ENCODE measurements around the gene MMP24.
A peak's percentile ranks its signal among the peaks of the same experiment; 100 is the strongest.

MMP24 gene

GRCh38 chr20:35281506-35282101, 55.1 kb downstream of the MMP24 start:
- DNase-seq: no peak

DNA sequence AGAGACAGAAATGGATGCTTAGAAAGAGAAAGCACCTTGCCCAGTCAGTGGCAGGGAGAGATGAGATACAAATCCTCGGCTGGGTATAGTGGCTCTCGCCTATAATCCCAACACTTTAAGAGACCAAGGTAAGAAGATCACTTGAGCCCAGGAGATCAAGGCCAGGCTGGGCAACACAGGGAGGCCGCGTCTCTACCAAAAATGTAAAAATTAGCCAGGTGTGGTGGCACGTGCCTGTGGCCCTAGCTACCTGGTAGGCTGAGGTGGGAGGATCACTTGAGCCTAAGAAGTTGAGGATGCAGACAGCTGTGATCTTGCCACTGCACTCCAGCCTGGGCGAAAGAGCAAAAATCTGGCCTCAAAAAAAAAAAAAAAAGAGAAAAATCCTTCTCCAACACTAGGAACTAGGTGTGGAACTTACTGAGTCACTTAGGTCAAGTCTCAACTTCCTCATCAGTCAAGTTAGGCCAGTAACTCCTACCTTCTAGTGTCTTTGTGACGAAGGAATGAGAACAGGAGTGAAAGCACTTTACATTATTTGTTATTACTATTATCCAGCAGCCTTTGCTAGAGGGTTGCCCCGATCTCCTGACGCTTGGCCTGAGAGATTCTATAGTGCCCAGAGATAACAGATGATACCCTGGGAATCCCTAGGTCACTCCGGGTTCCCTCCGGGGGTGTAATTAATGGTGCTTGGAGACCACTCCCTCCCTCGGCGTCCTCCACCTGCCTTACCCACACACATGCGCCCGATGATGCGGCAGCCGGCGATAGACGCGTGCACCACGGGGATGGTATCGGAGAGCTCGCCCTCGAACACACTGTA, 57.2 kb downstream of the MMP24 start:
- DNase-seq: no peak

DNA sequence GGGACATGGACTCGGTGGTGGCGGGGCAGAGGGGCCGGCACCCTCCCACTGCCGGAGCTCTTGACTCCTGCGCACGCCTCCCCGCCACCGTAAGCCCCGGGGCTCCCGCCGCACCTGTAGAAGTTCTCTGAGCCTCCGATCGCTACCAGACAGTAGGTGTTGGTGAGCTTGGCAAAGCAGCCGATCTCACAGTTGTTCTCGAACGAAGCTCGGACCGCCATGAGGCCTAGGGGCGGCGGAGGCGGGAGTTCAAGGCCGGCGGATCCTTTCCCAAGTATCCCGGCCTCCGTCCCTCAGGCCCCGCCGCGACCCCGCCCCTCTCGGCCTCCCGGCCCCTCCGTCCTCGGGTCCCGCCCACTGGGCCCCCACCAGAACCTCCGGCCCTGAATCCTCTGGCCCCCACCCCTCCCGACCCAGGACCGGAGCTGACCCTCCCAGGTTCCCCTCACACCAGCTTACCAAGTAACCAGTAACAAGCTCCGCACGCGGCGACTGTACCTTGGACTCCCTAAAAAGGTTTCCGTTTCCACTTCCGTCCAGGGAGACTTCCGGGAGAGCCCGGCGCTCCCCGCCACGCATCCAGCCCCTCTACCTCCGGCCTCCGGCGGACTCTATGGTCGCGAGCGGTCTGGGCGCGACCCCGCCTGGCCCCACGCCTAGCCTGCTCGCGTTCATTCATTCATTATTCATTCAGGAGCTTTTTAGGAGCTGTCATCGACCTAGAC, 57.9 kb downstream of the MMP24 start, which contains the start of gene EIF6:
TSS of gene EIF6 (minus strand) at position 506 of the 725 bp plus-strand sequence. CDS start at position 221, 285 bp downstream.
- DNase-seq: peak; percentile 19 to 61 (median 53)

DNA sequence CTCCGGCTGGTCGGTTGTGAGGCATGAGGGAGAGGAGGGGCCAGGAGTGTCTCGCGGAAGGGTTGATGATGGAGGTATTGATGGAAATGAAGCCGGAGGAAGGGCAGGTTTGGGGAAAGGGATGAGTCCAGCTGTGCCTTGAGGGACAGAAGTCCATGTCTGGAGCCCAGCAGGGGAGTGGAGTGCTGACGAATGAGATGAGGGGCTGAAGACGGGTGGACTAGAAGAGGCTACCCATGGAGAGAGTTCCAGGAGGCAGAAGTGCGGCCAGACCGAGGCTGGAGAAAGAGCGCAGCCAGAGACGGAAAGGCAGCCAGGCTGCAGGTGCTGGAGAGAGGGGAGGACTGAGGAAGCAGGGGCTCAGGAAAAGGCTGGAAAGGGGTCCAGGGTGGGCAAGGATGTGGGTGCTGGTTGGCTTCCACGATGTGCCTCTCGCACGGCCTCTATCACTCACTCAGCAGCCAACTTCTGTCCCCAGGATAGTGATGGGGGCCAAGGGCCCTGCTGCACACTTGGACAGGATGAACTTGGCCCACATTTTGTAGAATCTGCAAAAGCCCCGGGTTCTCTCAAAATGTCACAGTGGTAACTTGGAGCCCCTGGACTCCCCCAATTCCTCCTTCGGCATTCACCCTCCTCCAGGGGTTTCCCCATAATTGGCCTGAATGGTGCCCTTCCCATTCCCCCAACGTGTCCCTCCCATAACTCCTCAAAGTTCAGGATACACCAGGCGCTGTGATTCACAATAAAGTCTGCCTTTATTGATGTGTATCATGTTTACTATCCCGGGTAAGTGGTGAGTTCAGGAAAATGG, 58.7 kb downstream of the MMP24 start:
- no peak for DNase-seq

DNA sequence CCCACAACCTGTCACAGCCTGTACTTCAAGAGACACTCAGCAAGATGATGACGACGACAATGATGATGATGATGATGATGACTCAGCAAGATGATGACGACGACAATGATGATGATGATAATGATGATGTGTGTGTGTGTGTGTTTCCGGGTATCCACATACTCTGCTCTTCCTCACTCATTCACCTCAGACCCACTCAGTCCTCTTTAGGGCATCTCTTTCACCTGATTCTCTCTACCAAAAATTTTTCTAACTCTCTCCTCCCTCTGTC, 59.3 kb downstream of the MMP24 start:
- no peak for DNase-seq

GRCh38 chr20:35286077-35286898, 59.8 kb downstream of the MMP24 start:
- DNase-seq: no peak

DNA sequence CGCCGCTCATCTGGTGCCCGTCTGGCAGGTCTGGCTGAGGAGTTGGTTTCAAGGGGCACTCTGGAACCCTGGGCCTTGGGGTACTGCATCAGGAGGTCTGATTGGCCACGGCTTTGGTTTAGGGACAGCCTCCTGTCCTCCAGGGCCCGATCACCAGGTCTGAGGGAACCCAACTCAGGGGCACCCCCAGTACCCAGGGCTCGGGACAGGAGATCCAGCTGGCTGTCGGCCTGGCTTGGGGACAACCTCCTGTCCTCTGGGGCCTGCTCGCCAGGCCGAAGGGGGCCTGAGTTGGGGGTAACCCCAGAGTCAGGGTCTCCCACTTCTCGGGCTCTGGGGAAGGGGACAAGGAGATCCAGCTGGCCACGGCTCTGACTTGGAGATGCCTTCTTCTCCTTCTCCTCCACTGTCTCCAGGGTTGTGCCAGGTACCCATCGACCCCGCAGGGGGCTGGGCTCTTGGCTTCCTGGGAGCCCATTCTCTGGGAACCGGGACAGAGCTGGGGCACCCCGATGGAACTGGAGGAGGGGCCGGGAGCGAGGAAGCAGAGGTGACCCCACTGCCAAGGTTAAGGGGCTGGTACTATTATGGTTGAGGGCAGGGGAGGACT, 60.5 kb downstream of the MMP24 start:
- DNase-seq: no peak

DNA sequence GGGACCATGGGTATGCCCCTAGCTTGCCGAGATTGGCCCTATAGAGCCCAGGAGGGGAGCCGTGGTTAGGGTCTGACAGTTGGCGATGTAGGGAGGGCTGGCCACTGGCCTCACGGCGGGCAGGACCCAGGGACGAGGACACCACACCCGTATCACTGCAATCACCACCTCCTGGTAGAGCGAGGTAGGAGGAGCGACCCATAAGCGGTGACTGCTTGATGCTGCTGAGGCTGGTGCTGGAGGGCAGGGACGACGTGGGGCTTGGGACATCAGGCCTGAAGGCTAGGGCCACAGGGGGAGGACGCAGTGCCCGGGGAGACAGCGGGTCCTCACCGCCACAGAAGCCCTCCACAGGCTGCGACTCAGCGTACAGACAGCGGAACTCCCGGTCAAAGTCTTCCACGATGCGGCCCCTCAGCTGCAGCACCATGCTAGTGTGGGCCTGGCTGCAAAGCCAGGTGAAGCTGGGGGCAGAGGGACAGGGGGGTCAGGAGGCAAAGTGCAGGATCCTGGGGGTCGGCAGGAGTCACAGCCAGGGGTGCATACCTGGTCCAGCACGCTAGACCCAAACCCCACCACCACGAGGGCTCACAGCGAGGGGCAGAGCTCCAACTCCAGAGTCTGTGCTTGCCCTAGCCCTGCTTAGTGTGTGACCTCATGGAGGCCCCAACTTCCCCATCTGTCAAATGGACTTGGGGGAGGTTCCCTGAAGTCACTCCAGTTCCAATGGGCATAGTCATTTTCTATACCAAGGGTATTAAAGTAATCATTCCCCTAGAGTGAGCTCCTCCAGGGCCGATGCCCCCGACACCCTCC, 61.2 kb downstream of the MMP24 start:
- DNase-seq: no peak

DNA sequence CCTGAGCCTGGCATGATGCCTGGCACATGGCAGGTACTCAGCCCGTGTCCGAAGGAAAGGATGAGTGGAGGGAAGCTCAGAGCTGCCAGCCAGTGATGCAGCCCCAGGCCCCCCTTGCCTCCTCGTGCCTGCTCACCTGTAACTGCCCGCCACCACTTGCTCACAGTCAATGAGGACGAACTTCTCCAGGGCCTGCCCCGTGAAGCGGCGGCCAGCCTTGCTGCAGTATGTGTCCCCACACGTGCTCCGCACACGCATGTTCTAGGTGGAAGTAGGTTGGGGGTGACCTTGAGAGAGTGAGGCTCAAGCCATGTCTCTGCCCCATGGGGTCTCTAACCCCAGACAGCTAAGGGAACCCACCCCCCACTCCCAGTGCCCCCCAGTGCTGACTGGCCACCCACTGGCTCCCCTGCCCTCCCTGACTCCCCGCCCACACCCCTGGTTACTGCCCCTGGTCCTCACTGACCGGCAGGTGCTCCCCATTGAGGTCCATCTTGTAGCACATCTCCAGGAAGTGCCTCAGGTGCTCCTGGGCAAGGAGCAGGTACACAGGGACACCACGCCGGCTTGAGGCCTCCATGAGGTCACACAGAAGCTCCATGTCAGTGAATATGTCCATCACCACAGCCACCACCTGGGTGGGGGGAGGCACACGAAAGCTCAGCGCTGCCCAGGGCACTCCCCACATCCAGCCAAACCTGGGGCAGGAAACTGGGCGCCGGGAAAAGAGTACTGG, 62.0 kb downstream of the MMP24 start:
- no peak for DNase-seq

DNA sequence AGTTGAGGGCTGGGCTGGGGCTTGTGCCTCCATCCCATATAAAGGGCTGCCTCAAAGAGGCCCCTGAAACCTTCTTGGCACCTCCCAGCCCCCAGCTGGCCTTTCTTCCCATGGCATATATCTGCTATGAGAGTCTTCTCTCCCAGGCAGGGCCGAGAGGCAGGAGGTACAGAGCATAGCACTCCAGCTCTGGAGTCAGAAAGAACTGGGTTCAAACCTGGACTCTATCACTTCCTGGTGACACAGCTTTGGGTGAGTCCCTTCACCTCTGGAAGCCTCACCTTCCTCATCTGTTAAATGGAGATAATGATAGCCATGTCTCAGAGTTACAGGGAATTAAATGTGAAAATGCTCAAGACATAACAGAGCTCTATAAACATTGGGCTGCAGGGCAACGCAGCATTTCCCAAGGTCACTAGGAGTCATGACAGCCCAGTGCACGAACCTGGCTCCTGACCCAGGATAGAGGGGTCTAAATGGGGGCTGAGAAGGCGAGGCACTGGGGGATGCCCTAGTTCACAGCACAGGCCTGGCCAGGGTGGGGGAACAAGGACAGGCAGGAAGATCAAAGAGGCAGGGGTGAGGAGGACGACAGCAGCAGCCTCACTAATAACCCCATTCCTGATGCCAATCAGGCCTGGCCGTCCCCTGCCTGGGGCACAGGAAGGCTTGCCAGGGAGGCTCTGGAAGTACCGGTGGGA, 63.8 kb downstream of the MMP24 start:
- DNase-seq: no peak

- no peak for DNase-seq
Measured at GRCh38 chr20:35290887-35291417, 64.5 kb downstream of the MMP24 start.

GRCh38 chr20:35291654-35292503, 65.4 kb downstream of the MMP24 start, which contains the start of gene FAM83C:
Gene FAM83C (minus strand): TSS chr20:35292425. CDS start chr20:35292304, 121 bp downstream.
- no peak for DNase-seq

DNA sequence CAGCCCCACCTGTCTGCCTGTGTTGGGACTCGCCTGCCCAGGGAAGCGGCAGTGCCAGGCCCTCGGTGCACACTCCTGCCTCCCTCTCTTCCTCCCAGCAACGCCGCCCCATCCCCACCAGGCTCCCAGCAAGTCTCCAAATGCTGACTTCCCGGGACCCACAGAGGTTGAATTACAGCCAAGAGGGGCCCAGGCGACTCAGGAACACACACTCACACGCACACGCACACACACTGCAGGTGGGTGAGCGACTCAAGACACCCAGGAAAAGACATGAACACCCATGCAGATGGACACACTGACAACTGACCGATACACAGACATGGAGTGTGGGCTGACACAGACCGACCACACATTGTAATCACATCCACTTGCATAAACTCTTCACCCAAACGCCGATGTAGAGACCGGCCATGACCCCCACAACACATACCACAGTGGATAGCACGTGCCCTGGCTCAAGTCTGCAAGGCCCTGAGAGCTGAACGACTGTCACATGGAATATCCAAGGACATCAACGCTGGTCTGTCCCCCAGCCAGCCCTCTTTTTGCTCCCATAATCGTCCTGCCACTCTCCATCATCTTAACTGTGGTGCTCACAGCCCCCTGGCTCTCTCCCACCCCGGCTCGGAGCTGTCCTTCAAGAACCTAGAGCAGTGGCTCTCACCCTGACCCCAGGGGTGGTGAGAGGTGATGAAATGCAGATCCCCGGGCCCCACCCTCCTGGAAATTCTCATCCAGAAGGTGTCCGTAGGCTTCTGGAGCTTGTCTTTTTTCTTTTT, 66.2 kb downstream of the MMP24 start:
- DNase-seq: no peak

- no peak for DNase-seq
Measured at GRCh38 chr20:35293303-35294292, 67.1 kb downstream of the MMP24 start.

- DNase-seq: no peak
Measured at GRCh38 chr20:35294293-35294685, 67.8 kb downstream of the MMP24 start.

DNA sequence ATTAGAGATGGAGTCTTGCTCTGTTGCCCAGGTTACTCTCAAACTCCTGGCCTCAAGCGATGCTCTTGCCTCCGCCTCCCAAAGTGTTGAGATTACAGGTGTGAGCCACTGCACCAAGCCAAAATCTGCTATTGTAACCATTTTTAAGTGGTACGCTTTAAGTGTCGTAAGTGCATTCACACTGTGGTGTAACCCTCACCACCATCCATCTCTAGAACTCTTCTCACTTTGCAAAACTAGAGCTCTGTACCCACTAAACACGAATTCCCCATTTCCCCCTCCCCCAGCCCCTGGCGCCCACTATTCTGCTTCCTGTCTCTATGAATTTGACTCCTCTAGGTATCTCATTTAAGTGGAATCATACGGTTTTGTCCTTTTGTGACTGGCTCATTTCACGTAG, 68.6 kb downstream of the MMP24 start:
- no peak for DNase-seq

Measured in stimulated activated naive CD4-positive, alpha-beta T cell (primary cell).